GM12891 (cell line): Measurements from ENCODE around the gene KRT73.

Experiments used
- DNase-seq: peaks from one replicate; pipeline ENCODE4 v3.0.0; 2011; ENCODE audit warnings: low spot score; ENCODE audit not compliant: insufficient read length
- FAIRE-seq: peaks from 2 replicates; lab custom pipeline; 2011; peaks lifted over from hg19 to GRCh38; lab: Jason Lieb, UNC
- PAX5 ChIP-seq: IDR thresholded peaks from 2 replicates; pipeline ENCODE4 v1.6.1; 2011; ENCODE audit warnings: low read length, moderate library complexity, mild to moderate bottlenecking; ENCODE audit not compliant: insufficient read depth, severe bottlenecking
- POLR2A ChIP-seq: IDR thresholded peaks from 2 replicates; pipeline ENCODE4 v1.6.1; 2011; ENCODE audit warnings: low read depth, low read length, control low read depth
- POLR2AphosphoS5 ChIP-seq: IDR thresholded peaks from 2 replicates; pipeline ENCODE4 v1.6.1; 2011; ENCODE audit warnings: low read depth, low read length, control low read depth
- POU2F2 ChIP-seq: IDR thresholded peaks from 2 replicates; pipeline ENCODE4 v1.6.1; 2011; ENCODE audit warnings: low read depth, mild to moderate bottlenecking, control low read depth, low read length, moderate library complexity
- SPI1 ChIP-seq: IDR thresholded peaks from 2 replicates; pipeline ENCODE4 v1.6.1; 2011; ENCODE audit warnings: low read depth, low read length, control low read depth
- TAF1 ChIP-seq: IDR thresholded peaks from 2 replicates; pipeline ENCODE4 v1.6.1; 2011; ENCODE audit warnings: low read depth, low read length, control low read depth

Gene KRT73

GRCh38 chr12:52659951-52660350, 41.6 kb upstream of the KRT73 start:
- FAIRE-seq (no peak), DNase-seq (no peak)
- TF ChIP-seq PAX5: no peak
- no peak for TF ChIP-seq POLR2A
- no peak for TF ChIP-seq POU2F2
- no peak for TF ChIP-seq POLR2AphosphoS5
- no peak for TF ChIP-seq SPI1
- TF ChIP-seq TAF1: no peak

- no peak for TF ChIP-seq PAX5
- no peak for TF ChIP-seq POLR2A
- no peak for TF ChIP-seq SPI1
- TF ChIP-seq POLR2AphosphoS5: no peak
- TF ChIP-seq POU2F2: no peak
- TF ChIP-seq TAF1: no peak
- FAIRE-seq: no peak
- DNase-seq: no peak
Measured at GRCh38 chr12:52659395-52659794, 41.0 kb upstream of the KRT73 start.

- FAIRE-seq (no peak), DNase-seq (no peak)
- no peak for TF ChIP-seq POLR2AphosphoS5
- no peak for TF ChIP-seq TAF1
- TF ChIP-seq SPI1: no peak
- TF ChIP-seq POLR2A: no peak
- TF ChIP-seq POU2F2: no peak
- TF ChIP-seq PAX5: no peak
Measured at GRCh38 chr12:52658196-52658595, 39.8 kb upstream of the KRT73 start.

GRCh38 chr12:52657250-52657902, 39.0 kb upstream of the KRT73 start:
- TF ChIP-seq POLR2A (no peak), POLR2AphosphoS5 (no peak), POU2F2 (no peak), TAF1 (no peak), PAX5 (no peak), SPI1 (no peak)
- no peak for DNase-seq
- FAIRE-seq: no peak

GRCh38 chr12:52656616-52657015, 38.3 kb upstream of the KRT73 start:
- no peak for TF ChIP-seq SPI1
- TF ChIP-seq POLR2AphosphoS5: no peak
- DNase-seq: no peak
- FAIRE-seq: no peak

- no peak for DNase-seq
- no peak for TF ChIP-seq POU2F2
- no peak for TF ChIP-seq PAX5
- no peak for TF ChIP-seq SPI1
- TF ChIP-seq POLR2AphosphoS5: no peak
- no peak for TF ChIP-seq TAF1
- no peak for FAIRE-seq
Measured at GRCh38 chr12:52655720-52656124, 37.4 kb upstream of the KRT73 start.

- no peak for DNase-seq
- FAIRE-seq: no peak
- TF ChIP-seq PAX5 (no peak), POU2F2 (no peak), POLR2AphosphoS5 (no peak), TAF1 (no peak), SPI1 (no peak), POLR2A (no peak)
Measured at GRCh38 chr12:52655251-52655650, 36.9 kb upstream of the KRT73 start.

GRCh38 chr12:52651726-52652261, 33.4 kb upstream of the KRT73 start, which contains the start of gene KRT2:
Gene KRT2, minus strand, starts transcription at chr12:52652211. Its CDS starts 69 bp downstream, at chr12:52652142.
- no peak for TF ChIP-seq TAF1
- no peak for TF ChIP-seq POLR2A
- TF ChIP-seq SPI1: no peak
- TF ChIP-seq POLR2AphosphoS5: no peak
- no peak for TF ChIP-seq PAX5
- TF ChIP-seq POU2F2: no peak
- no peak for DNase-seq
- no peak for FAIRE-seq

GRCh38 chr12:52650520-52651081, 32.2 kb upstream of the KRT73 start:
- TF ChIP-seq POU2F2: no peak
- no peak for TF ChIP-seq TAF1
- TF ChIP-seq SPI1: no peak
- FAIRE-seq (no peak), DNase-seq (no peak)

GRCh38 chr12:52649066-52649465, 30.7 kb upstream of the KRT73 start:
- FAIRE-seq (no peak), DNase-seq (no peak)
- TF ChIP-seq POLR2A (no peak), PAX5 (no peak), POU2F2 (no peak), POLR2AphosphoS5 (no peak), TAF1 (no peak), SPI1 (no peak)

GRCh38 chr12:52648012-52648550, 29.7 kb upstream of the KRT73 start:
- DNase-seq (no peak), FAIRE-seq (no peak)
- TF ChIP-seq PAX5: no peak
- no peak for TF ChIP-seq SPI1
- no peak for TF ChIP-seq POU2F2
- TF ChIP-seq POLR2A: no peak
- no peak for TF ChIP-seq POLR2AphosphoS5
- TF ChIP-seq TAF1: no peak
